Stimulated activated CD8-positive, alpha-beta memory T cell treated with anti-CD3 and anti-CD28 coated beads, Interleukin-12 subunit alpha, Interleukin-12 subunit beta, amount 100 ng/mL, for 4 hours (primary cell): ENCODE measurements around the gene CDC14C.
"Not testable (repeated sequence)": the region's sequence is repeated elsewhere in the genome, so short reads cannot be mapped to it uniquely, and the experiment has no call there.

ENCODE experiments used
- DNase-seq: peaks from one replicate; pipeline ENCODE4 v3.0.0-alpha.2; 2020; ENCODE audit warnings: low read depth

CDC14C gene

DNA sequence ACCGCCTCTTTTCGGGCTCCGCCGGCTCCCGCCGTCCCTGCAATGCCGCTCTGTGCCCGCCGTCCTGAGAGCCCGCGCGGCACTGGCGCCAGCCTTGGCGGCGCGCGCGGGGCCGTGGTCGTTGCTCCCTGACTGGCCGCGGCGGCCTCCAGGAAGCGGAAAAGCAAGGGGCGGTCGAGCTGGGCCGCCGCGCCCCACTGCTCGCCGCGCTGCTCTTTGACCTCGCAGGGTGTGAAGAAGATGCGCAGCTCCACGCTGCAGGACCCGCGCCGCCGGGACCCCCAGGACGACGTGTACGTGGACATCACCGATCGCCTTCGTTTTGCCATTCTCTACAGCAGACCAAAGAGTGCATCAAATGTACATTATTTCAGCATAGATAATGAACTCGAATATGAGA lies at the start of gene CDC14C:
Gene CDC14C, plus strand, starts transcription at position 115 of the 400 bp plus-strand sequence. Its CDS starts 126 bp downstream, at position 241.
- DNase-seq = no peak

DNA sequence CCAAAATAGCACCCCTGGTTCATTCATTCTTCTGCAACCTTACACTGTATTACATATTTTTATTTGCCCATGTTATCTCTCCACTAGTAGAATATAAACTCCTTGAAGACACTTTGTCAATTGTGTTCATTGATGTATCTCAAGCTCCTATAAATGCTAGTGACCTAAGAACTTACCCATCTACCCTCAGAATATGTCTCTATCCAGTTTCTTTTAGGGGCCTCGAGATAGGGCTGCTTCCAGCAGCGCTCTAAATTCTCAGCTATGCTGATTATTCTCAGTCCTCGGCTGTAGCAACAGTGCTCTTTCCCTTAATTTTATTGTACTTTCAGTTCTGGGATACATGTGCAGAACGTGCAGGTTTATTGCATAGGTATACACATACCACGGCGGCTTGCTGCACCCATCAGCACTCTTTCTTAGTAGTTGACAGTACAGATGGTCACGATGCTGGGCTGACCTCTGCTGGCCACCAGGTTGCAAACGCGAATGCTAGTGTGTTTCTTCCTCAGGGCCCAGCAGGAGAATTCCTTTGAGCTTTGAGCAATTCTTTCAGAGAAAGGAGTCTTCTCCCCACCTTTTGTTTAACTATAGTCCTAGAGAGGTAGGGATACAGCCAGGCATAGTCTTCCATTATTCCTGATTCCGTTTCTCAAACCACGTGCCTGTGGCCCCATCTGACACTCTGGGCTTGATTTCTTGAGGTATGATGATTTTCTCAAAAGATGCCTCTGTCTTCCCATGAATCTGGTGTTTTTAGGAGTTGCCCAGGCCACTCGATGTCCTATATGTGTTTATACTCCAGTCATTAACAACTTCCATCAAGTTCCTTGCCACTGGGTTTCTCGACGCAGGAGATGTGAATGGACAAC lies 49.1 kb upstream of the CDC14C start:
- DNase-seq = no peak

DNA sequence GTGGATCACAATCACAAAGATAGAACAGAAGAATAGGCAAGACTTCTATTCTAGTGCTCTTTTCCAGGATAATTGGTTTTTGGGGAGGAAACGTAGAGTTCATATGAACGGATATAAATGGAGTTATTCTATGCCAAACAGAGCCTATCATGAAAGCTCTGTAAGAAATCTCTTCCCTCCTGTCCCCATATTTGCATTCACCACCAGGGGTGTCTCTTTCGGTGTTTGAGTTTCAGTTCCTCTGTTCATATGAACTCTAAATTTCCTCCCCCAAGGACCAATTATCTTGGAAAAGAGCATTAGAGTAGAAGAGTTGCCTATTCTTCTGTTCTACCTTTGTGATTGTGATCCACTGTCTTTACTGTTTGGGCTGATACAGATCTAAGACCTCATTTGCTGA lies 48.3 kb upstream of the CDC14C start:
- no peak for DNase-seq

DNA sequence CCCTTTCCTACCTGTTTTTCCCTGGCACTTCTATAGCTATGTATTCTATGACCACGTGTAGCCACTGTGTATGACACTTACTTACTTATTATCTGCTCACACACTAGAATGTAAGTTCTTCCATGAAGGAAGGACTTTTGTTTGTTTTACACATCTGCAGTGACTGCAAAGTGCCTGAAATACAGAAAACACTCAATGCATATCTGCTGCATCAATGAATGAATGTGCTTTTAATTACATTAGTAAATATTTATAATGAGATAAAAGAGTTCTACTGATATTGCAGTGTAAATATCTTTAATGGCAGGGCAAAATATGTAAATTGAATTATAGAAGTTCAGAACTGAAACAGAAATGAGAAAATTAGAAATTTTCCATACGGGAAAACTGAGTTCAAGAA lies 43.5 kb upstream of the CDC14C start:
- DNase-seq = no peak

DNA sequence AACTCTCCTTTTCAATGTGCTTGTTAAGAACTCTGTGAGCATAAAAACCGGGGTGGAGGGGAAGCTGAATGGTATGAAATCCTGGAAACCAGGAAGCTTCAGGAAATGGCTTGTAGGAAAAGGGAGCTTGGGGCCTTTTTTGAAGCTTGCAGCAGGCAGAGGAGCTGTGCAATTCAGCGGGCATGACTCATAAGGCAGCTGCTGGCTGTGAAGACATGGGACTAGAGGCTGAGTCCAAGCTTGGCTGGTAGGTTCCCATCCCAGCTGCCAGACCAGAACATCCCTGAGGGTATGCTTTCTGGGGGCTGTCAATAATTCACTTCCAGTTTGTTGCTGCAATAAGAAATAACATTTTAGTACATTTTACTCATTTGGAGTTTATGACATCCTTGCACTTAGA lies 36.8 kb upstream of the CDC14C start:
- no peak for DNase-seq

DNA sequence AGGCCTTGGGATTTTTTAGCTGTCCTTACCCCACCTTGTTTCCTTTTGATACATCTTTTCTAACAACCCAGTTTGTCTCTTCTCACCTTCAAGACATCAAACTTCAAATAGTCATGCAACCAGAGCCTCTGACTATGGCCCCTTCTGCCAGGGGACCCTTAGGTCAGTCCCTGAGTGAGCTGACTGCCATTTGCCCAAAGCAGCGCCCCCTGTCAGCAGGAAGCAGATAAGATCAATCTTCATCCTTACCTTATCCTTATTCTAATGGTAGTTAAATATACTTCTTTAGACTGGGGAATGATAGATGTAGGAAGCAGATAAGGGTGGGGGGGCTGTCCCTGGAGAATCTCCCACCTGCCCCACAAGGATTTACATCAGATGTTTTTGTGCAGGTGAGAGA lies 29.8 kb upstream of the CDC14C start:
- no peak for DNase-seq

DNA sequence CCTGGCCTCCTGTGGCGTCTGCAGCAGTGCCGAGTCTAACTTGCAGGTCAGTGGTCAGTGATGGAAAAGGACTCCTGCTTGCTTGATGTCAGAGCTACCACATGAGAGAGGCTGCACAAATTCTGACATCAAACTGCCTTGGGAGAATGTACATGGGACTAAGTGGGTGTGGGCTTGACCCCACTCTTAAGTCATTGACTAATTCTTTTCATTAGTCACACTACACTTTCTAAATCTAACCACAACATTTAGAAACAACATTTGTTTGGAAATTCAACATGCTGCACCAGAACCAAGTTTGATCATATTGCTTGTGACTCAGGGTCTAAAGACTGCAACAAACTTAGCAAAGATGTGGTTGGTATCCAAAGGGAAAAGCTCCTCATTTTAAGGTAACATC lies 24.4 kb upstream of the CDC14C start:
- DNase-seq = no peak

DNA sequence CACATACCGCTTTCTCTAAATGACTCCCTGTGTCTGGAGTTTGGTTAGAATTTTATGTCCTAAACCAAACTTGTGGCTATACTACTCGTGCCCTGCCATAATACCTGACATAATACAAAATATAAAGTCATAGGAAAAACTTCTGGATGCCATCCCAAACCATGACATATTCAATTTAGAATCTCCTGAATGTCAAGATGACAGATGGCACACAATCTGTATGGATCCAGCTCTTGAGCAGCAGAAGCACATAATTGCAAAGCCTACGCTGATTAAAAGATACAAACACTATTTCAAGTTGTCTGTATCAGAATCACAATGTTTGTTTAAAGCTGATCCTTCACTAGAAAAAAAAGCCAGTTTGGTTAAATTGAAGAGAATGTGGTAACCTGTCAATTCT lies 22.4 kb upstream of the CDC14C start:
- DNase-seq = no peak

DNA sequence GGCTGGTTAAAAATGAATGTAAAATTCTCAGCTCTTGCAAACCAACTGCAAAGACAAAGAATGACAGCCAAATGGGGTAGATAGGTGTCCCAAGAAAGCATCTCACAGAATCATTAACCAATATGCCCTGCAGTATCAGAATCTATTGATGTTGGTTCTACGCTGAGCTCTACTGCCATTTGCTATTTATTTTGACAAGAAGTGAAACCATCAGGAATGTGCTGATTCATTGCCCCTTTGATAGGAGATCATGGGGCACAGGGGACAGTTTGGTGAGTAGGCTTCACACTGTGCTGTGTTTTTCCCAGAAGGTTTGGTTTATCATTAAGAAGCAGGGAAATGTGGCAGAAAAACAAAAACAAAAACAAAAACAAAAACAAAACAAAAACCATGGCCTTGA lies 19.4 kb upstream of the CDC14C start:
- DNase-seq = no peak

DNA sequence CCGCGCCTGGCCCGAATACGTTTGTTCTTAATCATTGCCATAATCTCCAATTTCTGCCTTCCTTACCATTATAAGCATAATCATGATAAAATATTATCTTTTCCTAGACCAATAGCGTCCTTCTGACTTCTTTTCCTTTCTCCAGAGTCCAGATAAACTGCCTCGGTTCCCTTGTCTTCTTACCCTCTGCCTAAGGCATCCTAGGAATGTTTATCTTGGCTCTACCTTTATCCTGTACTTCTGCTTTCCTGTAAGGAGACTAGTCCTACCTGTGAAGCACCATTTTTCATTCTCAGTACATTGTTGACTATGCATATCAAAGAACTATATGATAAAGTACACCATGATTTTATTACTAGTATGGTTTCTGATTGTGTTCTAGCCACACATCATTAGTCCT lies 18.7 kb upstream of the CDC14C start:
- DNase-seq = not testable (repeated sequence)

DNA sequence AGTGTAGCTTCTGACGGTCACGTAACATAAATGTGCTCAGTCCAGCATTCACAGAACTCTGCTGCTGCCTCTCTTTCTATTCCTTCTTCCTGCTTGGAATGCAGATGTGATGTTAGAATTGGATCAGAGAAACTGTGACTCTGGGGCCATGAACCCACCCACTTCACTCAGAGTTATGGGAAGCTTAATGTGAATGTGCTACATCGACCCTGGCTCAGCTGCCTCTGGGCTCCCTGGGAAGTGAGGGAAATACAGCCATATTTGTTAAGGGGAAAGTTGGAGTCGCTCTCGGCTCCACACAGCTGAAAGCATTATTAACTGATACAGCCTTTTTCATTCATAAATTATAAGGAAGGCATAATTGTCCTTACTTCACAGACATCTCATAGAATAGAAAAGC lies 14.5 kb upstream of the CDC14C start:
- not testable (repeated sequence) for DNase-seq

DNA sequence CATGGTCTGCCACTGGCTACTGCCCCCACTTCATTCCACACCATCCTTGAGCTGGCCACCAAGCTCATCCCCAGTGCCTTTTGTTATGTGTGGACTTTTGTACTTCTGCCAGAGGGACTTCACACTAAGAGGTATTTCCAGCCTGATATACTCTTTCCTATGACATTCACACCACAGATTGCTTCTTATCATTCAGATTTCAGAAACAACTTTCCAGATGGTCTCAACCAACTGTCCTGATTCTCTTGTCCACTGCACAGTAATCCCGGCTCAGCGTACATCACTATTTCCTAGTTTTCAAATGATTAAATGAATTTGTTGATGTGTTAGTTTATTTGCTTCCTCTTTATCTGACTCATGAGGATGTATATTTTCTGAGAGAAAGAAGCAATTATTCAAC lies 7.1 kb downstream of the CDC14C start:
- DNase-seq = no peak

DNA sequence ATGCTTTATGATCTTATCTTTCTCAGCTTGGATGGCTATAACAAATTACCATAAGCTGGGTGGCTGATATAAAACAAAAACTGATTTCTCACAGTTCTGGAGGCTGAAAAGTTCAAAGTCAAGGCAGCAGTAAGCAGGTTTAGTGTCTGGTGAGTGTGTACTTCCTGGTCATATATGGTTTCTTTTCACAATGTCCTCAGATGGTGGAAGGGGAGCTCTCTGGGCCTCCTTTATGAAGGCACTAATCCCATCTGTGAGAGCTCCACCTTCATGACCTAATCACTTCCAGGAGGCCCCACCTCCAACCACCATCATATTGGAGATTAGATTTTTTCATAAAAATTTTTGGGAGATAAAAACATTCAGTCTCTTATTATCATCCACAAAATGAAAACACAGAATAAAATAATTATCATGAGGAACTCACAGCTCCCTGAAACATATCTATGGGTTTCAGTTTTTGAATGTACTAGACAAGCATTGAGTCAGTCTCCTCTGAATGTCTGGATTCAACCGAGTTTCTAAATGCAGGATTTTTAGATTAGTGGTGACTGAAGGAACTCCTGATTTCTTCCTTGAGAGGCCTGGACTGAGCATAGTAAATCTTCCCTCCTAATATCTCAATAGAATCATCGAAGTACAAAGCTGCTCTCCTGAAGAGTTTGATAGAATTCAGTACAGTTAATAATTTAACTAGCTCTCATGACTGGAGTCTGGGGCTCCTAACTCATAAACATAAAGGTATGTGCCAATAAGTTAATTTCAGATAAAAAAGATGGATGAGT lies 8.0 kb downstream of the CDC14C start:
- no peak for DNase-seq

DNA sequence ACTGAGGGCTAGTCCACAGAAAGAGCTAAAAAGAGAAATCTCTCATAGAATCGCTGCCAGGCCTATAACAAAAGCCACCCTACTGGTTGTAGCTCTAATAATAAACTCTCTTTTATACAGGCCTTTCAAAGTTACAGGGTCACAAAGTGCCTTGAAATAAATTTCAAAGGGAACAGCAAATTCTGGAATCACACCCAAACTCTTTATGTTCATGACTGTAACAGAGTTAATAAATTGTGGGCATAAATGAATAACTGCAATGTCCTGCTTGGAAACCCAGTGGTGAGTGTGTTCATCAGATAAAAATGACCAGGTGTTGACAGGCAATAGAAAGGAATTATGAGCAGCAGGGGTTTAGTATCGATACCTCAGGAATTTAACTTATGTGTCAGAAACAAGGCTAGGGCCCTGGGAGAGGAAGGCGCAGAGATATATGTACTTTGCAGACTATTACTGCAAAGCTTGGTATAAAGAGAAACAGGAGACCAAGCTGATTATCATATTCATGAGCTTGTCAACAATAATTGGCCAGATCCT lies 9.3 kb downstream of the CDC14C start:
- no peak for DNase-seq

DNA sequence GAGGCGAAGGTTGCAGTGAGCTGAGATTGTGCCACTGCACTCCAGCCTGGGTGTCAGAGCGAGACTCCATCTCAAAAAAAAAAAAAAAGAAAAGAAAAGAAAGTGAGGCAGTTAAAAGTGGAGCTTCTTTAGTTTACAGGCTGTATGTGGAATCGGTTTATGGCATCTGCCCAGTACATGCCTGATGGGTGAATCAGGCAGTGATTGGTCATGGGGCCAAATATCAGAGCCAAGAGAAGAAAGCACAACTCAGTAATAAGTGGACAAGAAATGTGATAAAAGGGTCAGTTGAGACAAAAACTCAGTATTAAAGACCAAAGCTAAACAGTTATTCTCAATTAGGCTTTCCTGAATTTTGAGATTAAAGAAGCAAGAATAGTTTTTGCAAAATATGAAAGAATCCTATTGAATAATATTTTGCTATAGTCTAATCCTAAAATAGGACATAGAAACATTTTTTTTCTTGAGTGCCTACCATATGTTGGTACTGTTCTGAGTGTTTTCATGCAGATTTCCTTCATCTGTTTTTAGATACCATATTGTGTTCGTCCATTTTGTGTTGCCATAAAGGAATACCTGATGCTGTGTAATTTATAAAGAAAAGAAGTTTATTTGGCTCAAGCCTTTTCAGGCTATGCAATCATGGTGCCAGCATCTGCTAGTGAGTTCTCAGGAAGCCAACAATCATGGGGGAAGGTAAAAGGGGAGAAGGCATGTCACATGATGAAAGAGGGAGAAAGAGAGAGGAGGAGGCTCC lies 14.4 kb downstream of the CDC14C start:
- no peak for DNase-seq

DNA sequence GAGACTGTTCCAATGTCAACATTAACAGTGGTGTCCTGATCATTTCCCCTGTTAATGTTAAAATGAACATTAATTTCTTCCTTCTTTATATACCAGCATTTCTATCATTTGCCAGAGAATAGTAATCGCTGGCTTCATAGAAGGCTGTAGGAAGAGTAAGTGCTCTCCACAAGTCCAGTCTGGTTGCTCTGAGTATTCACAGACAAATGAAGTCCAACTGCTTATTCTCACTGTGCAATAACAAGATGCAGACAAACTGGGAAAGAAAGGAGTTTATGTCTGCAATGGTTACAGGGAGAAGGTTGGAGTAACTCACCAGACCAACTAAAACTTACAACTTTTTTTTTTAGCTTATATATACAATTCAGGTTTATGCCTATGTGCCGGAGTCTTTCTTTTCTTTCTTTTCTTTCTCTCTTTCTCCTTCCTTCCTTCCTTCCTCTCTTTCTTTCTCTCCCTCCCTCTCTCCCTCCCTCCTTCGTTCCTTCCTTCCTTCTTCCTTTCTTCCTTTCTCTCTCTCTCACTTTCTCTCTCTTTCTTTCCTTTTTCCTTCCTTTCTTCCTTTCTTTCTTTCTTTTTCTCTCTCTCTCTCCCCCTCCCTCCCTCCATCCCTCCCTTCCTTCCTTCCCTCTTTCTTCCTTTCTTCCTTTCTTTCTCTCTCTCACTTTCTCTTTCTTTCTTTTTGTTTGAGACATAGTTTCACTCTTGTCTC lies 19.1 kb downstream of the CDC14C start:
- no peak for DNase-seq

DNA sequence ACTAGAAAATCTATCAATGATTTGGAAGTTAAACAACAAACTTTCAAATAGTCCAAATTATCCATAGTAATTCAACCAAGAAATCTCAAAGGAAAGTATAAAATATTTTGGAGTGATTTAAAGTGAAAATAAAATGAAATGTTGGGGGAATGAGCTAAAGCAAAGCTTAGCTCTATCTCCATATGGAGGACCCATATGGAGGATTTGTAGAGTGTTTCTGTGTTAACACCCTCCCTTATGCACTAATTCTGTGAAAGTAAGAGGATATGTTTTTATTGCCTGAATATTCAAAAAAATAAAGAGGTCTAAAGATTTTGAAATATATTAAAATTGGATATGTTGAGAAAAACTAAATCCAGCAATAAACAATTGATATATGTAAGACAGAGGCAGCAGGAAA lies 31.6 kb downstream of the CDC14C start:
- no peak for DNase-seq

DNA sequence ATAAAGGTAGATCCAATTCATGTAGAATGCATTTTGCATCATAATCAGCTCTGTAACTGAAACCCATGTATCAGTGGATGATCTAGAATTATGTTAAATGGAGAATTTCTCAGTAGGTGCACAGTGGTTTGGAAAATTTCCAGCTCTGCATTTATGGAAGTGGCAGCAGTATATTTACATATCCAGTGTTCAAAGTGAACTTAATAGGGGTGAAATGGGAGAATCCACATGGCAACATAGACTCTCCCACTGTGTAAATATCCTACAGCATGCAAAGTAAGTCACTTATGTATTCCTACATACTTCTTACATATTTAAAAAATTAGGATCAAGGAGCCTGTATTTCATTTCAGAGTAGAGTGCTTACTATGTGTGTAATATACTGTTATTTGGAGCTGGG lies 35.3 kb downstream of the CDC14C start:
- DNase-seq = no peak

DNA sequence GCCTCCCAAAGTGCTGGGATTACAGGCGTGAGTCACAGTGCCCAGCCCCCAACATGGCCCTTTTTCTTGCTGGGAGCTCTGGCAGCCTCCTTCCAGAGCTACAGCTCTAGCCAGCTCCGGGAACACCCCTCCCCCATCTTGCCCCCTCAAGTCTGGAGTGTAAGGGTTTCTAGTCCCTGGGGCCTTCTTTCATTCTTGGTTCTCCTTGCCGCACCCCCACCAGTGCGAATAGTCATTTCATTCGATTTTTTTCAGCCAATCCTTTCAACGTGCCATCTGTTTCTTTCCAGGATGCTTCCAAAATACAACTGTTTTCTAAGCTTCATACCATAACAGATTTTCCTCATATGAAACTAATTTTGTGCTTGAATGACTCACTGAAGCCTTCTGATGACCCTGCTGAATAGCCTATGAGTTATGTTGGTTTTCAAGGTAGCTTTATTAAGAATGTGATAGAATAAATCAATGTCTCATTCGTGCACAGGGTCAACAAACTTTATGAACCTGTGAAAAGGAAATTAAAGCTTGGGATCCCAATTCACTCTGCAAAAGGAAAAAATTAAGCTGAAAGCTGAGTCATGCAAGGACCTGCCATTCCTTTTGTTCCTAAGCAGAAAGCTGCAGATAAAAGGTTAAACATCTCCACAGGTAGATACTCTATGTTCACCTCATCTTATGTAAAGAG lies 38.6 kb downstream of the CDC14C start:
- DNase-seq = no peak

DNA sequence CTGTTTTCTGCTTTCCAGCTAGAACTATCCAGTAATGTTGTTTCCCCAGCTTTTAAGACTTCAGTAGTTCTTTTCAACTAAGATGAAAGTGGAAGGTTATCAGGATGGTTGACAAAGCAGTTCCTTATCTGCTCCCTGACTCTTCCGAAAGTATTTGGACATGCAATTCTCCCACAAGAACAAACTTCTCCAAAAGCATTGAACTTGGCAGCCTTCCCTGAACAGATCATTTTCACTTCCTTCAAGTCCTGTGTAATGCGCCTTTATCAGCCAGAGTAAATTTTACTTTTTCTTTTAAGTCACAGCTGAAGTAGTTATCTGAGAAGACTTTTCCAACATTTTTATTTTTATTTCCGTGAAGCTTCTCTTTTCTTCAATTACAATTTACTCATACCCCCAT lies 39.7 kb downstream of the CDC14C start:
- no peak for DNase-seq

DNA sequence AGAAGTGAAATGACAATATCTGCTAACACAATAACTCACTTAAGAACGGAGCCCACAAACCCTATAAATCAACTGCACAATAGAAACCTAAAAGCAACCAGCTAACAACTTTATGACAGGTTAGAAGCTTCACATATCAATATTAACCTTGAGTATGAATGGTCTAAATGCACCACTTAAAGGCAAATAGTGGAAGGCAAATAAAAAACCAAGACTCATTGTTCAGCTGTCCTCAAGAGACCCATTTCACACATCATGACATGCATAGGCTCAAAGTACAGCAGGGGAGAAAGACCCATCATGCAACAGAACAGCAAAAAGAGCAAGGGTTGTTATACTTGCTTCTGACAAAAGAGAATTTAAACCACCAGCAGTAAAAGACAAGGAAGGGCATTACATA lies 46.8 kb downstream of the CDC14C start:
- no peak for DNase-seq
